Tibial nerve (tissue), 3 donors: ENCODE results near the gene SLC5A10.

Source experiments
- POLR2A ChIP-seq, 2 donors: fragments of 450-650 bp; IDR thresholded peaks; one replicate each; pipeline ENCODE4 v1.6.1; 2017; ENCODE audit warnings: antibody characterized with exemption in 2 of 2, mild to moderate bottlenecking in 2 of 2, moderate library complexity in 2 of 2
- TF ChIP-seq, protein P1 (sequence below), 5 experiments: fragments of 200-600 bp in 3 of 5; fragments of 450-650 bp in 2 of 5; sonication (generic) in 3 of 5; IDR thresholded peaks; one replicate each; pipeline ENCODE4 v1.5.1; 2016 to 2019; ENCODE audit warnings: antibody characterized with exemption in 5 of 5, mild to moderate bottlenecking in 3 of 5, moderate library complexity in 2 of 5

DNA sequence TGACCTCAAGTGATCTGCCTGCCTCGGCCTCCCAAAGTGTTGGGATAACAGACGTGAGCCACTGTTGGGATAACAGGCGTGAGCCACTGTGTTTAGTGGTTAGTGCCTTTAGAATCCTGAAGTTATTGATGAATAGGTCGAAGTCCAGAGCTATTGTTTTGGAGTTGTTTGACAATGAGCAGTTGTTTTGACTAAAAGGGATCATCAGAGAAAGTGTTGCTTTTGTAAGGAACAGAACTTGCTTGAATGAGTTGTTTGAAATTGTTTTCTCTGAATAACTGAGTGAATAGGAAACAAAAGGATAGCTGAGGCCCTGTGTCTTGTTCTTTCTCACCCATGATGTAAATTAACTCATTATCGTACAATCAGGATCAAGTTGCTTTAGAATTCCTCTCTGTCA is 47.5 kb upstream of the SLC5A10 start:
- TF ChIP-seq, protein P1, sequence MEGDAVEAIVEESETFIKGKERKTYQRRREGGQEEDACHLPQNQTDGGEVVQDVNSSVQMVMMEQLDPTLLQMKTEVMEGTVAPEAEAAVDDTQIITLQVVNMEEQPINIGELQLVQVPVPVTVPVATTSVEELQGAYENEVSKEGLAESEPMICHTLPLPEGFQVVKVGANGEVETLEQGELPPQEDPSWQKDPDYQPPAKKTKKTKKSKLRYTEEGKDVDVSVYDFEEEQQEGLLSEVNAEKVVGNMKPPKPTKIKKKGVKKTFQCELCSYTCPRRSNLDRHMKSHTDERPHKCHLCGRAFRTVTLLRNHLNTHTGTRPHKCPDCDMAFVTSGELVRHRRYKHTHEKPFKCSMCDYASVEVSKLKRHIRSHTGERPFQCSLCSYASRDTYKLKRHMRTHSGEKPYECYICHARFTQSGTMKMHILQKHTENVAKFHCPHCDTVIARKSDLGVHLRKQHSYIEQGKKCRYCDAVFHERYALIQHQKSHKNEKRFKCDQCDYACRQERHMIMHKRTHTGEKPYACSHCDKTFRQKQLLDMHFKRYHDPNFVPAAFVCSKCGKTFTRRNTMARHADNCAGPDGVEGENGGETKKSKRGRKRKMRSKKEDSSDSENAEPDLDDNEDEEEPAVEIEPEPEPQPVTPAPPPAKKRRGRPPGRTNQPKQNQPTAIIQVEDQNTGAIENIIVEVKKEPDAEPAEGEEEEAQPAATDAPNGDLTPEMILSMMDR (IDR thresholded peaks at IDR 0.05): no peak
- no peak for TF ChIP-seq POLR2A (IDR thresholded peaks at IDR 0.05)
